ENCODE measurements around the gene BHLHA15. TPM values are rescaled to one million over a fixed set of nuclear protein-coding genes. Genes with fewer than 3 reads are reported as not detected.

Gene BHLHA15
- total and polyA plus RNA-seq, 2 of the 8 experiments (the other 6 are each of a cell fraction or from before 2014, with no cell fraction given): 1.1 to 2.7 TPM

DNA sequence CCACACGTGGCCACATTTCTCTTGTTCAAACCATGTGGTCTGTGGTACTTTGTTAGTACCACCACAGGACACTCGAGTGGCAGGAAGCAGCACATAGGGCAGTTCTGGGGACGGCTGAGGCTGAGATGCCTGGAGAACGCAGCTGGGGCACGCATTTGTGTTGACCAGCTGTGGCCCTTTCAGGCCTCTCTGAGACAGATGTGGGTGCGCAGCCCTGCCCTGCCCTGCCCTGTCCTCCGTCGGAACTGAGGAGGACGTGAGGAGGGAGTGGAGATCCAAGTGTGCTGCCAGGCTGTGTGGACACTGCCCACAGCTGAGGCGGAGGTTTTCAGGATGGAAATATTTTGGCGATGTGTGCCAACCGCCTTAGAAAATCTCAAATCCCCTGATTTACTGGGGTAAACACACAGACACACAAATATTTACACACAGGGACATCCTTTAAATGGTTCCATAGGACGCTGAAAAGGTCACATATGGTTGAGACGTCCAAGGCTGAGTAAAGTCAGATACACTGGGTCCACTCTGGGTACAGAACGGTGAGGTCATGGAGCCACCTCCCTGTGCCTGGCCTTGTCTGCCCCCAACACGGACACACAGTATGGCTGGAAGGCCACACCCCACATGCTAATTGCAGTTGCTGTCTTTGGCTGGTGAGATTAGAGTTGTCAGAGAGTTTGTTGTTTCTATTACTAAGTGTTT lies 14.8 kb downstream of the BHLHA15 start:
- Histone ChIP-seq H2BK12ac (ENCODE audit: low read depth, low read length) (no peak overlapping the region), H3K23me2 (ENCODE audit: low read depth, low read length) (no peaks in the 10 kb centered on the region)

More for the DNA sequence above, 14.8 kb downstream of the BHLHA15 start:
- WGBS, 2 experiments (ENCODE audit: extremely low coverage in 1 of 2, insufficient coverage in 1 of 2, insufficient read length in 1 of 2, insufficient replicate concordance in 2 of 2, low coverage in 1 of 2, low lambda C conversion rate in 2 of 2, missing lambda C conversion rate in 1 of 2): 88% methylated on average over 15 of the region's 16 CpGs; no CpG with 5 or more reads in 1 of the 2 experiments
- no peak overlapping the region for H3K4me2 ChIP-seq (ENCODE audit: insufficient read depth in 1 of 2, low read depth in 2 of 2, low read length in 2 of 2)
- no peak overlapping the region for H3K27ac ChIP-seq (ENCODE audit: low read depth, low read length)
- no peak overlapping the region for H2BK120ac ChIP-seq (replicated peaks; ENCODE audit: low read depth, low read length)
- CTCF ChIA-PET (ENCODE audit: partially characterized antibody): interaction anchor here (1.0 to 1.7 kb wide), 3 partner anchors 22 to 158 kb away, joined by 3 to 4 read pairs (median 3); no protein-coding TSS in a partner anchor
- H2BK15ac ChIP-seq (ENCODE audit: low read length): no peak overlapping the region
- no peak overlapping the region for H3K4me3 ChIP-seq (ENCODE audit: extremely low read depth in 1 of 4, insufficient read depth in 2 of 4, low read depth in 3 of 4, low read length in 4 of 4)
- peaks cover 2 to 4% of the 10 kb centered on the region in 2 experiments for H4K20me1 ChIP-seq (replicated peaks in 1 of 2; ENCODE audit: control insufficient read depth in 1 of 2, insufficient read depth in 2 of 2, low read length in 2 of 2)
- H2BK5ac ChIP-seq (ENCODE audit: low read depth, low read length): no peak overlapping the region
- no peak overlapping the region; the same call in 1 of the 2 replicates for H4K8ac ChIP-seq (ENCODE audit: extremely low read depth, insufficient read depth, low read length)
- POLR2A ChIA-PET (ENCODE audit: partially characterized antibody): no interaction called here
- no peaks in the 10 kb centered on the region for H3K9me3 ChIP-seq (ENCODE audit: insufficient read depth in 2 of 2, low read depth in 1 of 2, low read length in 1 of 2)
- H3K27me3 ChIP-seq (replicated peaks in 1 of 4; ENCODE audit: control insufficient read depth in 3 of 4, extremely low read depth in 1 of 4, insufficient read depth in 3 of 4, low read length in 3 of 4): no peaks in the 10 kb centered on the region
- no peak overlapping the region for H2AFZ ChIP-seq (ENCODE audit: low read length)
- no peaks in the 10 kb centered on the region for H3K79me2 ChIP-seq (ENCODE audit: control insufficient read depth in 1 of 2, insufficient read depth in 2 of 2, low read length in 2 of 2)
- H3K18ac ChIP-seq (ENCODE audit: extremely low read depth, low read length): no peak overlapping the region
- no peak overlapping the region for H4K5ac ChIP-seq (ENCODE audit: insufficient read length, low read depth, low read length)
- no peaks in the 10 kb centered on the region; a peak in 2 of 7 replicates for H3K4me1 ChIP-seq (replicated peaks in 1 of 4; ENCODE audit: control insufficient read depth in 3 of 4, insufficient read depth in 4 of 4, low read length in 3 of 4)
- H3K23ac ChIP-seq (ENCODE audit: insufficient read length): no peak overlapping the region
- no peaks in the 10 kb centered on the region for H3K79me1 ChIP-seq (ENCODE audit: low read depth, low read length)
- no peak overlapping the region for H3K4ac ChIP-seq (replicated peaks; ENCODE audit: insufficient read length, low read depth, low read length)
- H3K56ac ChIP-seq (replicated peaks; ENCODE audit: insufficient read length, low read depth, low read length): no peak overlapping the region
- no peak for FAIRE-seq
- no peak for TF ChIP-seq CBX8 (IDR thresholded peaks at IDR 0.05; ENCODE audit: borderline replicate concordance, low read depth, low read length)
- no peak for TF ChIP-seq CTBP2 (IDR thresholded peaks at IDR 0.05; ENCODE audit: borderline replicate concordance, insufficient read depth, insufficient read length, low read length)
- TF ChIP-seq RNF2 (IDR thresholded peaks at IDR 0.05; ENCODE audit: borderline replicate concordance, low read depth, low read length, missing control alignments, poor library complexity, severe bottlenecking): no peak
- TF ChIP-seq GTF2F1 (IDR thresholded peaks at IDR 0.05; ENCODE audit: borderline replicate concordance, low read depth, low read length): no peak
- TF ChIP-seq EGR1 (IDR thresholded peaks at IDR 0.05; ENCODE audit: borderline replicate concordance, low read depth, low read length): no peak
- no peak for TF ChIP-seq CREB1 (IDR thresholded peaks at IDR 0.05)
- no peak for TF ChIP-seq GABPA (IDR thresholded peaks at IDR 0.05; ENCODE audit: borderline replicate concordance, insufficient read depth, low read length)
- H2AK5ac ChIP-seq (ENCODE audit: low read depth, low read length): no peak overlapping the region
- H3K9ac ChIP-seq (replicated peaks in 1 of 4; ENCODE audit: extremely low read depth in 1 of 4, low read depth in 3 of 4, low read length in 3 of 4): no peak overlapping the region
- H2BK20ac ChIP-seq (ENCODE audit: low read length): no peak overlapping the region
- H3K36me3 ChIP-seq (ENCODE audit: control insufficient read depth in 2 of 4, insufficient read depth in 4 of 4, low read length in 3 of 4): no peaks in the 10 kb centered on the region
- H3K14ac ChIP-seq (ENCODE audit: insufficient read length): no peak overlapping the region
- no peak for DNase-seq (ENCODE audit: low read depth in 1 of 2, low spot score in 2 of 2)
- no peak overlapping the region for H4K91ac ChIP-seq (replicated peaks; ENCODE audit: insufficient read length, low read length)

Data from H1 (cell line).